HG03139 (cell line): Measurements from ENCODE around the gene ZDHHC22.

ENCODE experiments used
- ATAC-seq: cut with Tn5 transposase; IDR thresholded peaks from one replicate; pipeline ENCODE4 v1.9.1; 2021; ENCODE audit not compliant: unreplicated experiment

The ZDHHC22 gene

DNA sequence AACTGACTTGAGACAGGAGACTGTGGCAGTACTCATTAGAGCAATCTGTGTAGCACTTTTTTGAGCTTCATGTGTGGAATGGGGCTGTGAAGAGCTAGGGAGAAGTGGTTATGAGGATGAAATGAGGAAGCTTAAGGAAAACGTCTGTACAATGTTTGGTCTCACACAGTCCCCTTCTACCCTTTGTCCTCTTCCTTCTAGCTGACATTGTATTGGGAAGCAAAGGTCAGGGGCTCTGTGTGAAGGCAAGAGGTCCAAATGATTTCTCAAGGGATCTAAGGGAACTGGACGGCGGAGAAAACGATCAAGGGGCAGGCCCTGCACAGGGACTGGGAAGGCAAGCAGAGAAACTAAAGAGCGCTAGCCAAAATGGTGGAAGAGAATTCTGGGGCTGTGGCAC, 56.6 kb downstream of the ZDHHC22 start:
- ATAC-seq = no peak

DNA sequence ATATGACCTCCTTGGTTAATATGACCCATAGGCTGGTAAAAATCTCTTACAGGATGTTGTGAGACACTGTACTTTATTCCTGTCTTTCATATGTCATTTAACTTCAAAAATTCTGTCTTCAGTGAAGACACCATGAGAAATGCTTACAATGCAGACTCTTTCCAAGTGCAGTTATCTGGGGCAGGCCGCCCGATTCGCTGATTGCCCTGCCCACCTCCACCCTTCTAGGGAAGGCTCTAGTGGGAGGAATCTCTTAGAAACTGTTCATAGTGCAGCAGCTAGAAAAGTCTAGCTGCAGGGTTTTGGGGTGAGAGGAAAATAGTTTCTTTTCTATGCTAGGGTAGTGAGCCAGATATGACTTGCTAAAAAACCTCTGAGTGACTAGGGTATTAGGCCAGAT, 58.5 kb downstream of the ZDHHC22 start:
- ATAC-seq = no peak

DNA sequence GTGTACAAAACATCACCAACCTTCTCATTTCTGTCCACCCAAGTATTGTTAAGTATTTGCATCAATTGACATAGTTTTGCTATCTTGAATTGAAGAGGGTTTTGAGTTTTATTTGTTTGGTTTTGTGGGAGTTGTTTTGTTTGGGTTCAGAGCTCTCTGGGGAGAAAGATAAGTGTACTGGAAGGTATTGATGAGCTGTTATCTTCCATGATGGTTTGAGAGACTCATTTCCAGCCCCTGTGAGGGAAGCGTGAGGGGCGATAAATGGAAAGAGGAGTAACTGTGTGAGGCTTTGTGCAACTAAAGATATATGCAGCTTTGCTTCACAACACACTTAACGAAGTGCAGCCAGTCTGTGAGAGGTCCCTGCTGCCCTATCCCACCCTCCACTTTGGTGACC, 59.2 kb downstream of the ZDHHC22 start:
- ATAC-seq = no peak
